ENCODE data around the gene RSPH3. TPM values are rescaled to one million over a fixed set of nuclear protein-coding genes. Genes with fewer than 3 reads are reported as not detected.

Gene RSPH3
- total RNA-seq, 2 experiments from 2014 or later = 3.3 to 4.0 TPM

GRCh38 chr6:158939255-158940159, 60.5 kb downstream of the RSPH3 start:
- Mint-ChIP-seq H3K9me3 (peaks cover 9% of the 10 kb centered on the region), H3K27me3 (peaks cover 9% of the 10 kb centered on the region), H3K4me3 (peak overlapping the region; percentile 62), H3K27ac (no peak overlapping the region), H3K36me3 (peaks cover 1% of the 10 kb centered on the region), H3K4me1 (peaks cover 7% of the 10 kb centered on the region)
- DNase-seq = peak; percentile 11

GRCh38 chr6:158938811-158939254, 61.2 kb downstream of the RSPH3 start:
- H3K4me3 Mint-ChIP-seq = peak overlapping the region; percentile 62
- peaks cover 9% of the 10 kb centered on the region for H3K27me3 Mint-ChIP-seq
- peaks cover 1% of the 10 kb centered on the region for H3K36me3 Mint-ChIP-seq
- peaks cover 9% of the 10 kb centered on the region for H3K9me3 Mint-ChIP-seq
- peak; percentile 15 for DNase-seq
- H3K27ac Mint-ChIP-seq = no peak overlapping the region
- peaks cover 7% of the 10 kb centered on the region for H3K4me1 Mint-ChIP-seq

- Mint-ChIP-seq H3K9me3 (peaks cover 7% of the 10 kb centered on the region), H3K36me3 (no peaks in the 10 kb centered on the region), H3K4me1 (peaks cover 7% of the 10 kb centered on the region), H3K27me3 (peaks cover 9% of the 10 kb centered on the region), H3K27ac (no peak overlapping the region), H3K4me3 (no peak overlapping the region)
- no peak for DNase-seq
Measured at GRCh38 chr6:158938220-158938619, 61.8 kb downstream of the RSPH3 start.

- Mint-ChIP-seq H3K4me1 (peaks cover under 1% of the 10 kb centered on the region), H3K27me3 (peaks cover 6% of the 10 kb centered on the region), H3K36me3 (no peaks in the 10 kb centered on the region), H3K4me3 (no peak overlapping the region), H3K27ac (no peak overlapping the region), H3K9me3 (no peaks in the 10 kb centered on the region)
- no peak for DNase-seq
Measured at GRCh38 chr6:158934157-158934556, 65.8 kb downstream of the RSPH3 start.

GRCh38 chr6:158933079-158933595, 66.9 kb downstream of the RSPH3 start:
- H3K4me1 Mint-ChIP-seq = no peaks in the 10 kb centered on the region
- no peak overlapping the region for H3K27ac Mint-ChIP-seq
- no peak for DNase-seq
- H3K36me3 Mint-ChIP-seq = no peaks in the 10 kb centered on the region
- peaks cover under 1% of the 10 kb centered on the region for H3K9me3 Mint-ChIP-seq
- peaks cover 3% of the 10 kb centered on the region for H3K27me3 Mint-ChIP-seq
- no peak overlapping the region for H3K4me3 Mint-ChIP-seq

- H3K4me1 Mint-ChIP-seq = no peaks in the 10 kb centered on the region
- no peak for DNase-seq
- H3K27ac Mint-ChIP-seq = no peak overlapping the region
- H3K9me3 Mint-ChIP-seq = peaks cover 2% of the 10 kb centered on the region
- no peaks in the 10 kb centered on the region for H3K36me3 Mint-ChIP-seq
- no peak overlapping the region for H3K4me3 Mint-ChIP-seq
- H3K27me3 Mint-ChIP-seq = no peaks in the 10 kb centered on the region
Measured at GRCh38 chr6:158928068-158928467, 71.9 kb downstream of the RSPH3 start.

- peaks cover 2% of the 10 kb centered on the region for H3K9me3 Mint-ChIP-seq
- H3K27ac Mint-ChIP-seq = no peak overlapping the region
- H3K4me1 Mint-ChIP-seq = no peaks in the 10 kb centered on the region
- H3K4me3 Mint-ChIP-seq = no peak overlapping the region
- no peaks in the 10 kb centered on the region for H3K27me3 Mint-ChIP-seq
- no peaks in the 10 kb centered on the region for H3K36me3 Mint-ChIP-seq
- DNase-seq = no peak
Measured at GRCh38 chr6:158926414-158926813, 73.6 kb downstream of the RSPH3 start.

GRCh38 chr6:158924499-158925455, 75.2 kb downstream of the RSPH3 start:
- peaks cover 2% of the 10 kb centered on the region for H3K9me3 Mint-ChIP-seq
- H3K27me3 Mint-ChIP-seq = no peaks in the 10 kb centered on the region
- no peaks in the 10 kb centered on the region for H3K36me3 Mint-ChIP-seq
- H3K27ac Mint-ChIP-seq = no peak overlapping the region
- peaks cover 3% of the 10 kb centered on the region for H3K4me1 Mint-ChIP-seq
- no peak overlapping the region for H3K4me3 Mint-ChIP-seq
- DNase-seq = no peak

GRCh38 chr6:158923805-158924498, 76.0 kb downstream of the RSPH3 start:
- Mint-ChIP-seq H3K27me3 (no peaks in the 10 kb centered on the region), H3K9me3 (peaks cover 2% of the 10 kb centered on the region)

More at GRCh38 chr6:158923805-158924498, 76.0 kb downstream of the RSPH3 start:
- DNase-seq = no peak
- no peak overlapping the region for H3K4me3 Mint-ChIP-seq
- no peak overlapping the region for H3K27ac Mint-ChIP-seq
- peaks cover 3% of the 10 kb centered on the region for H3K4me1 Mint-ChIP-seq
- no peaks in the 10 kb centered on the region for H3K36me3 Mint-ChIP-seq

Other genes with a start within 250 kb of the RSPH3 start
- 100 to 1,000 TPM; 218 to 227 TPM for gene EZR, start 180.8 kb downstream of the RSPH3 start, total RNA-seq
- 100 to 1,000 TPM; 167 to 175 TPM for gene TAGAP, start 44.8 kb upstream of the RSPH3 start, total RNA-seq
- gene FNDC1, start 169.2 kb upstream of the RSPH3 start, total RNA-seq = under 1 TPM in 1 of 2 experiments, not detected in 1; 0.04 TPM